Calu3 (cell line): ENCODE results near the gene APOA5. TPM values are rescaled to one million over a fixed set of nuclear protein-coding genes. Genes with fewer than 3 reads are reported as not detected.

Source experiments
- BruUV-seq: library from RNA; stranded (reverse); fragments of 400-500 nt; replicated peaks from 2 replicates; lab custom pipeline; 2021; lab: Mats Ljungman, UMichigan
- CTCF ChIA-PET: fragments of 300-600 bp; sonication (Branson Sonifier 250); formaldehyde crosslinking; loops from one replicate; lab custom pipeline; 2022; ENCODE audit warnings: antibody characterized with exemption; lab: Charles Lee
- DNase-seq: peaks from one replicate; pipeline ENCODE4 v3.0.0; 2022
- H3K27ac Mint-ChIP-seq: one replicate; pipeline ENCODE4 v1.8.0; 2022; ENCODE audit warnings: mixed read lengths; ENCODE audit not compliant: unreplicated experiment
- H3K27me3 Mint-ChIP-seq: one replicate; pipeline ENCODE4 v1.8.0; 2022; ENCODE audit warnings: mixed read lengths; ENCODE audit not compliant: unreplicated experiment
- H3K36me3 Mint-ChIP-seq: one replicate; pipeline ENCODE4 v1.8.0; 2022; ENCODE audit warnings: mild to moderate bottlenecking, moderate library complexity, mixed read lengths; ENCODE audit not compliant: insufficient read depth, unreplicated experiment
- H3K4me1 Mint-ChIP-seq: one replicate; pipeline ENCODE4 v1.8.0; 2022; ENCODE audit warnings: mild to moderate bottlenecking, low read depth, mixed read lengths; ENCODE audit not compliant: unreplicated experiment
- H3K4me3 Mint-ChIP-seq: one replicate; pipeline ENCODE4 v1.8.0; 2022; ENCODE audit warnings: mild to moderate bottlenecking, low read depth, moderate library complexity, mixed read lengths; ENCODE audit not compliant: unreplicated experiment
- H3K9me3 Mint-ChIP-seq: one replicate; pipeline ENCODE4 v1.8.0; 2022; ENCODE audit warnings: low read depth, mixed read lengths; ENCODE audit not compliant: unreplicated experiment
- CTCF ChIP-seq: fragments of 200-600 bp; IDR thresholded peaks from one replicate; pipeline ENCODE4 v1.8.0; 2022; ENCODE audit warnings: antibody characterized with exemption; ENCODE audit not compliant: unreplicated experiment
- intact Hi-C: fragments of 100-400 bp; cut with micrococcal nuclease; formaldehyde crosslinking; loops from one replicate; pipeline ENCODE4 v1.10.0; 2022; ENCODE audit not compliant: unreplicated experiment
- total RNA-seq: library from RNA; stranded (reverse); gene quantifications from 2 replicates; pipeline ENCODE4 v1.2.3, GENCODE V29; 2022

The APOA5 gene
- total RNA-seq, 1 experiment from 2014 or later, result not detected

GRCh38 chr11:116774661-116775060 is 17.0 kb downstream of the APOA5 start:
- H3K36me3 Mint-ChIP-seq, result peaks cover 36% of the 10 kb centered on the region
- no TSS peak for BruUV-seq
- CTCF ChIA-PET, result interaction anchor here (0.6 kb wide), 1 partner anchor 279 kb away, joined by 3 read pairs; no protein-coding TSS in a partner anchor
- intact Hi-C loops, result no loop called here
- no peaks in the 10 kb centered on the region for H3K4me1 Mint-ChIP-seq
- no peaks in the 10 kb centered on the region for H3K27me3 Mint-ChIP-seq
- H3K4me3 Mint-ChIP-seq, result no peak overlapping the region
- no peak for DNase-seq
- no peak overlapping the region for H3K27ac Mint-ChIP-seq
- TF ChIP-seq CTCF, result no peak
- H3K9me3 Mint-ChIP-seq, result no peaks in the 10 kb centered on the region

- intact Hi-C loops, result no loop called here
- Mint-ChIP-seq H3K4me3 (peak overlapping the region; percentile 93), H3K27me3 (no peaks in the 10 kb centered on the region), H3K4me1 (no peaks in the 10 kb centered on the region), H3K27ac (peak overlapping the region; percentile 83), H3K9me3 (no peaks in the 10 kb centered on the region), H3K36me3 (peaks cover 36% of the 10 kb centered on the region)
- CTCF ChIA-PET, result interaction anchor here (0.7 kb wide), 2 partner anchors 31 to 458 kb away, joined by 3 read pairs; no protein-coding TSS in a partner anchor
- BruUV-seq, result TSS peak; percentile 92
- no peak for TF ChIP-seq CTCF
- DNase-seq, result no peak
These were observed 18.2 kb downstream of the APOA5 start for GRCh38 chr11:116773203-116774097.

- peak; percentile 92 for DNase-seq
- no TSS peak for BruUV-seq
- Mint-ChIP-seq H3K27ac (peak within 1 kb of the TSS; percentile 83), H3K4me3 (peak within 1 kb of the TSS; percentile 93), H3K9me3 (no peaks in the 10 kb centered on the region), H3K27me3 (no peaks in the 10 kb centered on the region), H3K4me1 (no peaks in the 10 kb centered on the region), H3K36me3 (peaks cover 30% of the 10 kb centered on the region)
- TF ChIP-seq CTCF, result no peak
- intact Hi-C loops, result no loop called here
- CTCF ChIA-PET, result interaction anchor here (0.7 kb wide), 2 partner anchors 30 to 459 kb away, joined by 3 read pairs; no protein-coding TSS in a partner anchor
These were observed 19.1 kb downstream of the APOA5 start, which contains the start of gene BUD13 for GRCh38 chr11:116772443-116773202. Gene BUD13 (minus strand): TSS chr11:116772987. CDS start chr11:116772964, 23 bp downstream.

GRCh38 chr11:116771935-116772334 is 19.7 kb downstream of the APOA5 start:
- Mint-ChIP-seq H3K36me3 (peaks cover 27% of the 10 kb centered on the region), H3K4me3 (peak overlapping the region; percentile 93), H3K9me3 (no peaks in the 10 kb centered on the region), H3K27me3 (no peaks in the 10 kb centered on the region), H3K4me1 (no peaks in the 10 kb centered on the region), H3K27ac (peak overlapping the region; percentile 83)
- DNase-seq, result no peak
- CTCF ChIA-PET, result no interaction called here
- BruUV-seq, result TSS peak; percentile 68
- TF ChIP-seq CTCF, result no peak
- intact Hi-C loops, result no loop called here
